HUES6 (cell line): ENCODE measurements around the gene RBBP8.

Source experiments
- H3K27ac ChIP-seq: 2 replicates; pipeline ENCODE4 v1.7.0; 2013; ENCODE audit warnings: low read depth, mild to moderate bottlenecking, low read length, inconsistent platforms
- H3K27me3 ChIP-seq: 2 replicates; pipeline ENCODE4 v1.6.1; 2013; ENCODE audit warnings: low read length; ENCODE audit not compliant: control insufficient read depth, insufficient read depth
- H3K36me3 ChIP-seq: 2 replicates; pipeline ENCODE4 v1.6.1; 2013; ENCODE audit warnings: low read length; ENCODE audit not compliant: control insufficient read depth, insufficient read depth
- H3K4me1 ChIP-seq: 2 replicates; pipeline ENCODE4 v1.6.1; 2013; ENCODE audit warnings: low read length; ENCODE audit not compliant: control insufficient read depth, insufficient read depth
- H3K4me3 ChIP-seq: 2 replicates; pipeline ENCODE4 v1.5.1; 2013; ENCODE audit warnings: low read depth, low read length
- H3K9ac ChIP-seq: one replicate; pipeline ENCODE4 v1.6.1; 2013; ENCODE audit warnings: mild to moderate bottlenecking, low read length
- H3K9me3 ChIP-seq: 2 replicates; pipeline ENCODE4 v1.6.1; 2013; ENCODE audit warnings: low read depth, low read length; ENCODE audit not compliant: control insufficient read depth, insufficient read depth

The RBBP8 gene

DNA sequence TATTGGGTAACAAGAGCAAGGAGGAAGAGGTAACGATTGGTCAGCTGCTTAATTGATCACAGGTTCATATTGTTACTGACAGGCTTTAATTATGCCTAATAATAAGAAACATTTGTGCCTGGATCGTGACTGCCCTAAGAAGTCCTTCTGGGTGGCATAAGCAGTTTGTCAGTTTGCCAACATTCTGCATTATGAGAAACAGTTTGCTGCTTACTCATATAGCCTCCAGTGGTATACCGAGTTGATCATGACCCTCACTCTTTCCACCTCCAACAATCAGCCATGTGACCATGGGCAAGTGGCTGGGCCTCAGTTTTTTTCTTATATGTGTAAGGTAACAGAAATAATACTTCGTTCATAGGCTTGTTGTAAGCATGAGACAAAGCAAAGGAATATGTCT is 105.6 kb downstream of the RBBP8 start:
- no peak overlapping the region for H3K4me3 ChIP-seq
- no peaks in the 10 kb centered on the region for H3K36me3 ChIP-seq
- no peak overlapping the region for H3K9ac ChIP-seq
- peaks cover 12% of the 10 kb centered on the region for H3K4me1 ChIP-seq
- no peaks in the 10 kb centered on the region for H3K27me3 ChIP-seq
- no peak overlapping the region for H3K27ac ChIP-seq
- H3K9me3 ChIP-seq, result no peaks in the 10 kb centered on the region

DNA sequence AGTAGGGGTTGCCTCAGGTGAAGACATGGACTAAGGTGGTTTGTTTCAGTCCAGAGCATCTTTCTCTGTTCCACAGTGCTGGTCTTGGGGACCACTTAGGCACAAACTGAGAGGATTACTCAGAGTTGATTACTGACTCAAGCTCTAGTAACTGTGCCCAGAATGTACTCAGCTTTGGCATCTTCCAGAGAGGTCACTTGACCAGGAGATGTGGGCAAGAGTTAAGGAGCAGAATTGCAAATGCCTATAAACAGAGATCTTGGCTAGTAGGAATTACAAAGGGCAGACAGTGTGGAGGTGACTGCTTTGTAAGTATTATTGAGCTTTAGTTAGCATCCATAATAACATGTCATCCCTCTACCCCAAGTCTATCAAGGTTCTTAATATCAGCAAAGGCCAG is 109.0 kb downstream of the RBBP8 start:
- peaks cover 6% of the 10 kb centered on the region for H3K4me1 ChIP-seq

DNA sequence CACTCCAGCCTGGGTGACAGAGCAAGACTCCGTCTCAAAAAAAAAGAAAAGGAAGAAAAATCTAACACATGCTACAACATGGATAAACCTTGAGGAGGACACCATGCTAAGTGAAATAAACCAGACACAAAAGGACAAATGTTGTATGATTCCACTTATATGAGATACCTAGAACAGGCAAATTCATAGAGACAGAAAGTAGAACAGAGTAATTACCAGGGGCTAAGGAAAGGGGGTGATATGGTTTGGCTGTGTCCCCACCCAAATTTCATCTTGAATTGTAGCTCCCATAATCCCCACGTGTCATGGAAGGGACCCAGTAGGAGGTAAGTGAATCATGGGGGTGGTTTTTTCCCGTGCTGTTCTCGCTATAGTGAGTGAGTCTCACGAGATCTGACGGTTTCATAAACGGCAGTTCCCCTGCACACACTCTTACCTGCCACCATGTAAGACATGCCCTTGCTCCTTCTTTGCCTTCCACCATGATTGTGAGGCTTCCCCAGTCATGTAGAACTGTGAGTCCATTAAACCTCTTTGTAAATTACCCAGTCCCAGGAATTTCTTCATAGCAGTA is 110.8 kb downstream of the RBBP8 start:
- H3K4me3 ChIP-seq, result no peak overlapping the region
- no peaks in the 10 kb centered on the region for H3K27me3 ChIP-seq
- no peak overlapping the region for H3K27ac ChIP-seq
- no peaks in the 10 kb centered on the region for H3K9me3 ChIP-seq
- H3K4me1 ChIP-seq, result no peaks in the 10 kb centered on the region
- H3K9ac ChIP-seq, result no peak overlapping the region
- H3K36me3 ChIP-seq, result no peaks in the 10 kb centered on the region

More for the DNA sequence above, 109.0 kb downstream of the RBBP8 start:
- Histone ChIP-seq H3K27me3 (no peaks in the 10 kb centered on the region), H3K27ac (no peak overlapping the region), H3K9me3 (no peaks in the 10 kb centered on the region), H3K4me3 (no peak overlapping the region), H3K36me3 (no peaks in the 10 kb centered on the region), H3K9ac (no peak overlapping the region)

DNA sequence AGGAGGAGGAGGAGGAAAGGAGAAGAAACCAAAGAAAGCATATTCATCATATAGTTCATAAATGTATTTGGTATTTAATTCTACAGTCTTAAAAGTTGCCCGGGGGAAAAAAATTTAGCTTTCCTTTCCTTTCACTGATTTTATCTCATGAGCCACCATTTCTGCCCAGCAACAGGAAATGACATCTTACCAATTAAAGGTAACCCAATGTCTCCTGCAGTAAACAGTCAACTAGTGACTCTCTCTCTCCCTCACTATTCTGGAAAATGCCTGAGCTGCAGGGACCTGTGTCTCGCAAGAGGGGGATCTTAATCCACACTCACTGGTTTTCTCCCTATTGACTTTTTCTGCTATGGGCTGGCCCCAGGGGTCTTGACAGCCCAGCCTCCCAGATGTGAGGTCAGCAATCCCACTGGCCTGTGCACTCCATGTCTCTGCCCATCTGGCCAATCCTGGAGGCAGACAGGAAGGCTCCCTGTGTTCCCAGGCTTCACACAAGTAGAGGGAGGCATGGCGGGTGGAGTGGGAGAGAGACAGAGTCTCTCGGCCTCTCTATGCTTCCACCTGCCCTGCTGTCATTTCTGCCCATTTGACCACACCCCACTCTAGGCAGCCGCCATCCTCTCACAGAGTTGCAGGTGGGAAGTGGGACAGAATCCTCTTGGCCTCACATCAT is 116.7 kb downstream of the RBBP8 start:
- H3K4me1 ChIP-seq, result peaks cover 7% of the 10 kb centered on the region; the same call in 1 of the 2 replicates
- no peaks in the 10 kb centered on the region for H3K27me3 ChIP-seq
- no peaks in the 10 kb centered on the region for H3K36me3 ChIP-seq
- H3K27ac ChIP-seq, result no peak overlapping the region
- no peak overlapping the region for H3K4me3 ChIP-seq
- H3K9ac ChIP-seq, result no peak overlapping the region
- H3K9me3 ChIP-seq, result no peaks in the 10 kb centered on the region

DNA sequence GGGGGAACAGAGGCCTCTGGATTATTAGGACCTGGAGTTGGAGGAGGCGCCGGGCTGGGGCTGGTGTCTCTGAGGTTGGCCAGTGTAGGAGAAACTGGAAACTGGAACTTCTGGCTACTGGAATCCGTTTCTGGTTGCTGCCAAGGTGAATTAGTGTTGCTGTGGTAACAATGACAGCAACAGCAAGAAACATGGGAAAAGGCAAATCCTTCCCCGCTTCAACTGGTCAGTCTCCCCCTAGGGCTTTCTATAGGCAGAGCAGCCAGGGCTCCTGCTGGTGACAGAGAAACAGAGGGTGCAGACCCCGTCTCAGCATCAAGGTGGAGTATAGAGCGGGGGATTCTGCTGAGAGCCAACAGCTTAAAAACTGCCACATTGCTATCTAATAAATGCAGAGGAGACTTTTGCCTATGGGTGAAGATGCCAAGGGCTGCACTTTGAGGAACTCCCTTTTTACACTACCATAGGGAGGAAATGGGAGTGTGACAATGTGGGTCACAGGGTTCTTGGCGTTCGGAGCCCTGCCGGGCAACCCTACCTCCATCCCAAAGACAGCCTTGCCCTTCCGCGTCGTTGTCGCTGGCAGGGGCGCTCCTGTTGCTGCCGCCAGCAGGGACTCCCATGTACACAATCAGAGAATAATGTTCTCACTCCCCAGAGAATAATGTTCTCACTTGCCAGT is 120.8 kb downstream of the RBBP8 start:
- Histone ChIP-seq H3K36me3 (no peaks in the 10 kb centered on the region), H3K4me3 (no peak overlapping the region), H3K27me3 (no peaks in the 10 kb centered on the region), H3K4me1 (peaks cover 7% of the 10 kb centered on the region; the same call in 1 of the 2 replicates), H3K27ac (no peak overlapping the region), H3K9ac (no peak overlapping the region), H3K9me3 (no peaks in the 10 kb centered on the region)

DNA sequence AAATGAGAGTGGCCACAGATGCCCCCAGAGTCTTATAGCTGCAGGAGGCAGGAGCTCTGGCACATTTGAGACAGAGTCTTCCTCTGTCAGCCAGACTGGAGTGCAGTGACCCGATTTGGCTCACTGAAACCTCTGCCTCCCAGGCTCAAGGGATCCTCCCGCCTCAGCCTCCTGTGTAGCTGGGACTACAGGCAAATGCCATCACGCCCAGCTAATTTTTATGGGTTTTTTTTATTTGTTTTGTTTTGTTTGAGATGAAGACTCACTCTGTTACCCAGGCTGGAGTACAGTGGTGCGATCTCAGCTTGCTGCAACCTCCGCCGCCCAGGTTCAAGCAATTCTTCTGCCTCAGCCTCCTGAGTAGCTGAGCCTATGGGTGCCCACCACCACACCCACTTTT is 121.4 kb downstream of the RBBP8 start:
- no peaks in the 10 kb centered on the region for H3K27me3 ChIP-seq
- H3K27ac ChIP-seq, result no peak overlapping the region
- peaks cover 7% of the 10 kb centered on the region; the same call in 1 of the 2 replicates for H3K4me1 ChIP-seq
- H3K9ac ChIP-seq, result no peak overlapping the region
- no peaks in the 10 kb centered on the region for H3K9me3 ChIP-seq
- H3K4me3 ChIP-seq, result no peak overlapping the region
- no peaks in the 10 kb centered on the region for H3K36me3 ChIP-seq

DNA sequence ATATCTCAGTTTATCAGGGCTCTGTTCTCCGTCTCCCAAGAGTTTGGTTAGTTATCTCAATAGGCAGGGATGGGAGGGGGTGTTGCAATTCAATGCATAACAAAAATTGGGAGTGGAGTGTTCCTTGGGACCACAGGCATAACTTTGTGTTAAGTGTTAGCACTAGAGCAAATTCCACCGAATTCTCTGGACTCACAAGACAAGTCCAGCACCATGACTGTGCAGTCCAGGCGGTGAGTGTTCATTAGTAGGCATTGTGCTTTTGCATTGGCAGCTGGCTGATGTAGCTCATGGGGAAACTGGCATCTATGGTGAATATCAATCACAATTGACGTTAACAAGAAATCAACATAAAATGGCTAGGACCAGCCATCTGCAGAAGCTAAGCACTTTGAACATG is 123.2 kb downstream of the RBBP8 start:
- H3K9me3 ChIP-seq, result 0 out of 2 replicates have a peak, but pooled peaks cover under 1% of the 10 kb centered on the region
- no peak overlapping the region for H3K9ac ChIP-seq
- H3K4me1 ChIP-seq, result peaks cover 5% of the 10 kb centered on the region; the same call in 1 of the 2 replicates
- no peak overlapping the region for H3K27ac ChIP-seq
- no peaks in the 10 kb centered on the region for H3K36me3 ChIP-seq
- H3K27me3 ChIP-seq, result no peaks in the 10 kb centered on the region
- no peak overlapping the region for H3K4me3 ChIP-seq

DNA sequence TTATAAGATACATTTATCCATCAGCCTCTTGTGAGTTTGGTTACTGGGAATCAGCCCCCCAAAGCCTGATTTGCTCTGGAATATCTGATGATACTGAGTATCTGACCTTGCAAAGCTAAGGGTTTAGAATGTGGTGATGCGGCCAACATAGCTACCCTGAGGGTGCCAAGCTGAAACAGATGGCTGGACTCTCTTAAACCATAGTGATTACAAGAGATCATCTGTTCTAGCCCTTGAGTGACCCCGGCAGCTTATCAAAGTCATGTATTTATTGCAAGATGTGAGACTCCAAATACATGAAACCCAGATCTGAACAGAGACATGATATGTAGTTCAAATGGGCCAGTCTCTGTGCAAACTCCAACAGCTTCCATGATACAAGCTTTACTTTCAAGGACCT is 124.0 kb downstream of the RBBP8 start:
- Histone ChIP-seq H3K4me3 (no peak overlapping the region), H3K9me3 (peaks cover 5% of the 10 kb centered on the region; the same call in 1 of the 2 replicates), H3K27me3 (no peaks in the 10 kb centered on the region), H3K36me3 (no peaks in the 10 kb centered on the region), H3K4me1 (peaks cover 5% of the 10 kb centered on the region; the same call in 1 of the 2 replicates), H3K27ac (no peak overlapping the region), H3K9ac (no peak overlapping the region)

DNA sequence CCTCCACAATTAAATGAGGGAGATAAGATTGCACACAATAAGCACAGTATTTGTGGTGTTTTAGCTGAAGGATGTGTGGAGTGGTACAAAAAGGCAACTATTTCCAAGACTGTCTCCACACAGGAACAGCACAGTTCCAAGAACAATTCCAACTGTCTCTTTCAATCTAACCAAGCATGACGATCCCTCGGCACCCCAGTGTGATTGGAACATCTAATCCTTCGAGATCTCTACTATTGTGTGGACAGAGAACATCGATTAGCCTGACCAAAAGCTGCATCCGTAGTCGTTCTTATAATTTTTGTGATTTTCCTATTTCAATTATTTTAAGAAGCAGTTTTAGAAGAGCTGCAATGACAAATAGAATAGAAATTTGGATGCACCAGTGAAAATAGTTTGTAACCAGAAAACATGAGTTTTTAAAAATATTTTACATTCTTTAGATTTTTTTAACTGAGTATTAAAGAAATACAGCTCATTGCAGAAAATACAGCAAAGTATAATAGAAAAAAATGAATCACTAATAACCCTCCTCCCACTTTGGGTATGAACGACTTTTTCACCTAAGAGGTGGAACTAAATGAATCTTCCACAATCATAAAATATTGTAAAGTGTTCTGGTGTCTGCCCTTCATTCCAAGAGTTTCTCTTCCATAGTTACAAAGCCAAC is 125.8 kb downstream of the RBBP8 start:
- H3K27me3 ChIP-seq, result no peaks in the 10 kb centered on the region
- H3K4me1 ChIP-seq, result peaks cover 5% of the 10 kb centered on the region; the same call in 1 of the 2 replicates
- no peak overlapping the region for H3K9ac ChIP-seq
- peaks cover 14% of the 10 kb centered on the region for H3K9me3 ChIP-seq
- no peaks in the 10 kb centered on the region for H3K36me3 ChIP-seq
- H3K27ac ChIP-seq, result no peak overlapping the region
- H3K4me3 ChIP-seq, result no peak overlapping the region

DNA sequence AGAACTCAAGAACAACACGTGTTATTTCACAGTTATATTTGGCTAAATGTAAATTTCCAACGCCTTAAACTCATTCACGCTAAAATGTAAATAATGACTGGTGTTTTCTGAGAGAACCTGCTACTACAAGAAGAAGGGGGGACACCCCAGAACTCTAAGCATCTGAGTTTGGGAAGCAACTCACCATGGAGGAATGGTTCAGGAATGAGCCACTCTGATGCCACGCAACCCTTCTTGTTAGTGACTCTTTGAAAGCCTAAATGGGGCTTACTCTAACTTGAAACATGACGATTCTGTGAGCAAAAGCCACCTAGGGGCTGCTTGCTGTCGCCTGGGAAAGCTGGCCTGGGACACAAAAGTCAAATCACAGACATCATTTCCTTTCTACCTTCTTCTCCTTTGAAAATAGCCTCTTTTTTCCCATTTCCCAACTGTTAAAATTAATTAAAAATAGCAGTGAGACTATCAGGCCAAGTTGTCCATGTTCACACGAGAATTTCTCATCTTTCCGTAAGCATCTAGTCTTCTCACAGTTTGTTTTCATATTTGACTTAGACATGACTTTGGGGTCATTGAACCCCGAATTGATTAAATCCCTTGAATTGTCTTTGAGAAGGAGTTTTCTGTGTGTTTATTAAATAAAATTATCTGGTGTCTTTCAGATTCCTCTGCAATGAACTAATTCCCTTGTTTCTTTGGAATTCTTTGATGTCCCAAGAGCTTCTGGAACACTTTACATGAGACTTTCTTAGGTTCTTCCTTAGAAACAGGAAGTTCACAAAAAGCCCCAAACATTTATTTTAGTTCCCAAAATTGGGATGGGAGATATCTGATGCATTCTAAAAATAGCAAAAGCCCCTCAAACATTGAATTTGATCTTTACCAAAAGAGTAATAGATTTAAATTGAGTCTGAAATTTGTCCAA is 126.7 kb downstream of the RBBP8 start:
- Histone ChIP-seq H3K9me3 (peaks cover 18% of the 10 kb centered on the region), H3K27me3 (no peaks in the 10 kb centered on the region), H3K4me3 (no peak overlapping the region), H3K4me1 (no peaks in the 10 kb centered on the region), H3K36me3 (no peaks in the 10 kb centered on the region), H3K27ac (no peak overlapping the region), H3K9ac (no peak overlapping the region)
